Activated CD4-positive, CD25-positive, alpha-beta regulatory T cell treated with anti-CD3 and anti-CD28 coated beads, Interleukin-2, amount 50 U/mL, for 24 hours (primary cell): ENCODE results near the gene CISH.

Experiments
- ATAC-seq, 2 donors: fragments of 150-1000 bp; cut with Tn5 transposase; one replicate each; pipeline ENCODE4 v1.10.0; 2021; ENCODE audit warnings: mild to moderate bottlenecking in 1 of 2, moderate library complexity in 1 of 2

CISH gene

GRCh38 chr3:50568947-50569749 lies 42.4 kb downstream of the CISH start, which contains the start of gene HEMK1:
Gene HEMK1, plus strand, starts transcription at chr3:50569522. Its CDS starts 1,583 bp downstream, at chr3:50571105.
- ATAC-seq = peak; percentile 41 to 43

GRCh38 chr3:50567386-50568167 lies 44.0 kb downstream of the CISH start, which contains the start of gene C3orf18:
Gene C3orf18, minus strand, starts transcription at chr3:50567747. Its CDS starts 2,048 bp downstream, at chr3:50565699.
- ATAC-seq = peak; percentile 80 to 83

- no peak for ATAC-seq
Measured at GRCh38 chr3:50567011-50567385, 44.6 kb downstream of the CISH start.

- ATAC-seq = no peak
Measured at GRCh38 chr3:50564321-50564720, 47.3 kb downstream of the CISH start.

- no peak for ATAC-seq
Measured at GRCh38 chr3:50563867-50564266, 47.7 kb downstream of the CISH start.

DNA sequence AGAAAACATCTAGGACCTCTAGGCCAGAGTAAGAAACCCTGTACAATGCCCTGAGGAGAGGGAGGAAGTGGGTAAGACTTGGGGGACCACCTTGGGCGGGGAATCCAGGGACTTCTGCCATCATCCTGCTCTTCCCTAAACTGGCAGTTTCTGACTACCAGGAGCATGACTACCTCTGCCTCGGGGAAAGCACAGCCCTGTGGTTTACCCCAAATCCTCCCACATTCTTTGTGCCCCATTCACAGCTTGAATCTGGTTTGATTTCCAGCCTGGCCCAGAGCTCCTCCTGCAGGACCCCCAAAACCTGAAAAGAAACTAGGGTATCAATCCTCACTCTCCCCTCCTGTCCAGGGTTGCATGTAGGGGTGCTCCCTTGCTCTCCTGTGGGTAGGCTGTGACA lies 48.7 kb downstream of the CISH start:
- ATAC-seq = no peak

- ATAC-seq = no peak
Measured at GRCh38 chr3:50559702-50560101, 51.9 kb downstream of the CISH start.

DNA sequence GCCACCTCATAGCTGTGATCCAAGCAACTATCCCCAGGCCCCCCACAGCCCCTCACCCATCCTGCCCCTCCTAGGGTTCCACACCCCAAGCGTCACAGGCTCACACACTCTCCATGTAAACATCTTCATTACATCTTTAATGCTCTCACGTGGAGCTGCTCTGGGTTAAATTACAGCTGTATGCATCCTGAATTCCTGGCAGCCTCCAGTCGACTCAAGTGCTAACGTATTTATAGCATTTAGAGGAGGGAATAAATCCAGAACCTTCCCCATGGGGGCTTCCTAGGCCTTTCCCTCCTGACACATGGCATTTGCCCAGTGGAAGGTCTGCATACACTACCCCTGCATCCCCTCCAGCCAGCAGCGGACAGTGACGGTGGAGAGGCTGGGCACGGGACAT lies 53.7 kb downstream of the CISH start:
- no peak for ATAC-seq

GRCh38 chr3:50557106-50557505 lies 54.5 kb downstream of the CISH start:
- ATAC-seq = no peak
